GM12872 (cell line): Measurements from ENCODE around the gene GRAMD4.

Experiments used
- TF ChIP-seq, protein P1 (sequence below): IDR thresholded peaks from 3 replicates; pipeline ENCODE4 v1.5.1; 2011; ENCODE audit warnings: low read depth, mild to moderate bottlenecking, low read length, moderate library complexity; ENCODE audit not compliant: insufficient read depth

The GRAMD4 gene

DNA sequence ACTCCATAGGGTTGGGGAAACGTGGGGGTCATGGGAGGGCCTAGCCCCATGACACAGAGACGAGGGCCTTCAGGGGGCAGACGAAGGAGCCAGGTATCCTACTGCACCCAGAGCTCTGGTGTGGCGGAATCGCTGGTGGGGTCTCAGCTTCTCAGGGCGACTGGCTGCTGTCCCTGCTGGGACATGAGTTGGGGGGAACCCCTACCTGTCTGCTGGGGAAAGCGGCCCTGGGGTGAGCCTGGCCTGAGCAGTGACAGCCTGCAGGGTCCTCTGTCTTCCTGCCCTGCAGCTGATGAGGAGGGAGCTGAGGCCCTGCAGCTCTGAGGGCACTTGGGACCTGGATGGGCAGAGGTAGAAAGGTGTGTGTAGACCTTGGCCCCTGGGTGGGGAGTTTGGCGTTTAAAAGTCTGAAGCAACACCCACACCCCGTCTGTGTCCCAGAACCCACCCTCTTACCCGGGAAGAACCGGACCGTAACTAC, 33.6 kb upstream of the GRAMD4 start:
- TF ChIP-seq, protein P1, sequence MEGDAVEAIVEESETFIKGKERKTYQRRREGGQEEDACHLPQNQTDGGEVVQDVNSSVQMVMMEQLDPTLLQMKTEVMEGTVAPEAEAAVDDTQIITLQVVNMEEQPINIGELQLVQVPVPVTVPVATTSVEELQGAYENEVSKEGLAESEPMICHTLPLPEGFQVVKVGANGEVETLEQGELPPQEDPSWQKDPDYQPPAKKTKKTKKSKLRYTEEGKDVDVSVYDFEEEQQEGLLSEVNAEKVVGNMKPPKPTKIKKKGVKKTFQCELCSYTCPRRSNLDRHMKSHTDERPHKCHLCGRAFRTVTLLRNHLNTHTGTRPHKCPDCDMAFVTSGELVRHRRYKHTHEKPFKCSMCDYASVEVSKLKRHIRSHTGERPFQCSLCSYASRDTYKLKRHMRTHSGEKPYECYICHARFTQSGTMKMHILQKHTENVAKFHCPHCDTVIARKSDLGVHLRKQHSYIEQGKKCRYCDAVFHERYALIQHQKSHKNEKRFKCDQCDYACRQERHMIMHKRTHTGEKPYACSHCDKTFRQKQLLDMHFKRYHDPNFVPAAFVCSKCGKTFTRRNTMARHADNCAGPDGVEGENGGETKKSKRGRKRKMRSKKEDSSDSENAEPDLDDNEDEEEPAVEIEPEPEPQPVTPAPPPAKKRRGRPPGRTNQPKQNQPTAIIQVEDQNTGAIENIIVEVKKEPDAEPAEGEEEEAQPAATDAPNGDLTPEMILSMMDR, result no peak

DNA sequence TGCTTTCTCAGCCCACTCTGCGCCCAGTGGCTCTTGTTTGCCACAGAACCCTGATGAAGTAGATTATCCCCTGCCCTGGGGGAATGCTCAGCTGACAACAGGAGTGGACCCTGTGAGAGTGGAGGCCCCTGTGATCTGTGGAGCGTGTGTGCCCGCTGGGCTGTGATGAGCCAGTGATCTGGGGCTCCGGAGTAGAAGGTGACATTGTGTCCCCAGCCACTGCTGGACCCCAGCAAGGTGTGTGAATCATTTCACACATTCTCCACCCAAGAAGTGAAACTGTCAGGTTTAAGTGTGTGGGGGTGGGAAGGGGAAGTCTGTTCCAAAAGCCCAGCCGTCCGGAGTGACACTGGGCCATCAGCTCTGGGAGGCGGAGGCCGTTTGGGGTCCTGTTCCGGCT, 33.1 kb upstream of the GRAMD4 start:
- TF ChIP-seq, protein P1, result no peak

DNA sequence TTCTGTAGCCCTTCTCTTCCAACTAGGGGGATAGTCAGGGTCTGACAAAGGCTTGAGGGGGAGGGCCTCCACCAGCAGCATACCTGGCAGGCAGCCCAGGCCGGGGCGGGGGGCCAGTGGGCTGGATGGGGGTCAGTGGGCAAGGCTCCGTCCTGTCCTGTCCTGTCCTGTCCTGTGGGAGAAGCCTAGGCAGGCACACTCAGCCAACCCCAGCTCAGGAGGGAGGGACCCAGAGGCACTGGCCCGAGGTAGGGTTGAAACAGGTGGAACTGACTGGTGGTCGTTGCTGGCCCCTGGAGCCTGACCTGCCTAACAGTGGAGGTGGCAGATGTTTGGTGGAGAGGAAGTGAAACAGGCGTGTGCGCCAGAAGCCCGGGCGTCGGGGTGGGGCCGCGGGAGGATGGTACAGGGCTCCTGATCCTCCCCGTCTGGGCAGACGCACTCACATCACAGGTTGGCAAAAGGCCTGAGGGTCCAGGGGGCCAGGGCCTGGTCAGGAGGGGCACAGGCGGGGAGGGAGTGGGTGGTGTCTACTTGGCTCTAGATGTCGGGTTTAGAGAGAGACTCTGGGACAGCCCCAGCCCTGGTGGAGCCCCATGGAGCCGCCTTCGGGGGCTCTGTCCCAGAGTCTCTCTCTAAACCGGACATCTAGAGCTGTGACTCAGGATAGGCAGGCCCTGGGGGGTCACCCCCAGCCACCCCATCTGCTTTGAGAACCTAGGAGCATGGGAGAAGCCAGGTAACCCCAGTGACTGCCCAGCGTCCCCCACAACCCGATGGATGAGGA, 32.5 kb upstream of the GRAMD4 start:
- TF ChIP-seq, protein P1, result no peak

DNA sequence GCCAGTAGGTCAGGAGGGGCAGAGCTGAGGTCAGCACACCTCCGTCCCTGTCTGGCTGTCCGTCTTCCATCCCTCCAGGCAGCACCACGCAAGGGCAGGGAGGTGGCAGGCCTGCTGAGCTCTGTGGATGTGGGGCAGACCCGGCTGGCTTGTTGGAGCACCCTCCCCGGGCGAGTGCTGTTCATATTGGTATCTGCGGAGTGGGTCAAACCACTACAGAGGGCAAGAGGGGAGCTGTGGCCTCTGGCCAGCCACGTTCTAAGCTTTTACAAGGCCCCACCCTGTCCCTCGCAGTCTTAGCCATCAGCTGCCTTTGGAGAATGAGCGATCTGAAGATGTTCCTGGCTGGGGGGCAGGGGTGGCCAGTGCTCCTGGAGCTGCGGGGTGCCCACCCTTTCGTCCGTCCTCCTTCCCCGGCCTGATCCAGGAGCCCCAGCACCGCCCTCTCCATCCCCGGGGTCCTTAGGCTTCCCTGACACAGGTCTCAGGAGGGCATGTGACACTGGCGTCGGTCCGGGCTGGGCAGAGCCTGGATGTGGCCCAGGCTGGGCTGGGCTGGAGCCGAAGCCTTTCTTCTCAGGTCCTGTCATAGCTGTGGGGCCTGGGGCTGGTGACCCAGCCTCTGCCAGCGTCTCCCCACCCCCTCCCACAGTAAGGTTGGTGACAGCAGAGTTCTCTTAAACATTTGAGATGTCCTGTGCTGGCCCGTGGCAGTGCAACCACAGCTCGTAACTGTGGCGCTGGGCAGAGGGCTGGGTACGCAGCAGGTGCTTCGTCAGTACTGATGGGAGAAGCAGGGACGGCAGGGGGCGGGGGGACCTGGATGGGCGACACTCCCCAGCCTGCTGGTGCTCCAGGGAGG, 31.7 kb upstream of the GRAMD4 start:
- TF ChIP-seq, protein P1, result no peak

DNA sequence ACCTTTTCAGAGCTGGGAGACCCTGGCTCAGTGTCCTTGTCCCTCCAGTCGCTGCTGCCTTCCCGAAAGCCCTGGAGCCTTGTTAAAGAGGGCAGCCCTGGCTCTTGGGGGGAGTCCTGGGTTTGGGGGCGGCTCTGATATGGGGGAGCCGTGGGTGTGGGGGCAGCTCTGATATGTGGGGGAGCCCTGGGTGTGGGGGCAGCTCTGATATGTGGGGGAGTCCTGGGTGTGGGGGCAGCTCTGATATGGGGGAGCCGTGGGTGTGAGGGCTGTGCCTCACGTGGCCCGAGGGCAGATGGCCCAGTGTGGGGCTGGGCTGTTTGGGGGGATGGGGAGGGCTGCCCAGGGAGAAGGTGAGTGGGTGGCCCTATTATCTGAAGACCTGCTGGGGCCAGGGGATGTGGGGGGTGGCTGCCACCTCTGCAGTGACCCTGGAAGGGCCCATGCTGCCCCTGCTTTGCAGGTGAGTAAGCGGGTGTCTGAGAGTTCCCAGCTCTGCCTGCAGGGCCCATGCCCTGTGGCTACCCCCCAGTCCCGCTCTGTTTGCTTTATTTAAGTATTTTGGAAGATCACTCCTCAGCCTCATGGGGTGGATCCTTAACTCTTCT, 30.9 kb upstream of the GRAMD4 start:
- TF ChIP-seq, protein P1, result no peak

DNA sequence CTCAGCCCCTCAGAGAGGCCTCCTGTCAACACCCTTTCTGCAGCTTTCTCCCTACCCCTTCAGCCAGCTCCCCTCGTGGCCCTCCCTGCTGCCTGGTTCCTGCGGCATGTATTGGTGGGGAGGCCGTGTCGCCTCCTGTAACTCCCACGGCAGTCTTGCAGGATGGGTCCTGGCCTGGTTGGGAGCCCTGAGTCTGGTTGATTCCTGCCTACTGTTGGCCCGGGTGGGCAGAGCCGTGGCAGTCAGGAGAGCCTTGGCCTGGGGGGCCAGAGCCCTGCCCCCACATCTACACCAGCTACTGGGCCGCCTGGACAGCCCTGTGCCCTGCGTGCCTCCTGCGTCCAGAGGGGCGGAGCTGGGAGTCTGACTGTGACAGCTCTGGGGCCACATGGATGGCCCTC, 30.3 kb upstream of the GRAMD4 start:
- TF ChIP-seq, protein P1, result no peak

DNA sequence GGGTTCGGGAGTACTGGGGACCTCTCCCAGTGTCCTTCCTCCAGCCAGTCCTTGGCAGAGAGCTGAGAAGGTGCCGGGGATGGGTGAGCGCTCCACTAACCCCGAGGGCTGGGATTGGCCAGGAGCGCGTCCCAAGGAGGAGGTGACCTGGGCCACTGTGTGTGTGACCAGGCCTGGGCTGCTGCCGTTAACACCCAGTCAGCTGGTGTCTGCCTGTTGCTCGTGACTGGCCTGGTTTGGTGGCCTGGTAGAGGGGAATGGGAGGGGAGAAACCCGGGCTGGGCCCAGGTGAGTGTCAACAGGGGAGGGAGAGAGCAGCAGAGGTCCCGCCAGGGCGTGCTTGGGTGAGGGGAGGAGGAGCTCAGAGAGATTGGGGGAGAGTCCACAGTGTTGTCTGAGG, 29.9 kb upstream of the GRAMD4 start:
- TF ChIP-seq, protein P1, result no peak
